Hepatic stellate cell (primary cell): ENCODE results near the gene GAREM1.
"Not testable (repeated sequence)": the region's sequence is repeated elsewhere in the genome, so short reads cannot be mapped to it uniquely, and the experiment has no call there.

Experiments used
- DNase-seq: peaks from one replicate; pipeline ENCODE4 v3.0.0; 2011; ENCODE audit warnings: low spot score

The GAREM1 gene

GRCh38 chr18:32326450-32327308 lies 144.0 kb downstream of the GAREM1 start:
- no peak for DNase-seq

GRCh38 chr18:32324181-32324580 lies 146.5 kb downstream of the GAREM1 start:
- no peak for DNase-seq

GRCh38 chr18:32321826-32322225 lies 148.9 kb downstream of the GAREM1 start:
- DNase-seq, result no peak

- DNase-seq, result no peak
Measured at GRCh38 chr18:32319084-32319483, 151.6 kb downstream of the GAREM1 start.

GRCh38 chr18:32318581-32318980 lies 152.1 kb downstream of the GAREM1 start:
- DNase-seq, result no peak

- no peak for DNase-seq
Measured at GRCh38 chr18:32317651-32318050, 153.0 kb downstream of the GAREM1 start.

GRCh38 chr18:32315881-32316280 lies 154.8 kb downstream of the GAREM1 start:
- DNase-seq, result no peak

- DNase-seq, result no peak
Measured at GRCh38 chr18:32310774-32311173, 159.9 kb downstream of the GAREM1 start.

GRCh38 chr18:32310101-32310500 lies 160.6 kb downstream of the GAREM1 start:
- no peak for DNase-seq

- DNase-seq, result peak; percentile 68
Measured at GRCh38 chr18:32308493-32309120, 162.1 kb downstream of the GAREM1 start.

- DNase-seq, result no peak
Measured at GRCh38 chr18:32303400-32303799, 167.3 kb downstream of the GAREM1 start.

- no peak for DNase-seq
Measured at GRCh38 chr18:32302806-32303205, 167.9 kb downstream of the GAREM1 start.

- DNase-seq, result peak; percentile 60
Measured at GRCh38 chr18:32301976-32302743, 168.5 kb downstream of the GAREM1 start.

GRCh38 chr18:32301361-32301760 lies 169.3 kb downstream of the GAREM1 start:
- no peak for DNase-seq

- no peak for DNase-seq
Measured at GRCh38 chr18:32300914-32301313, 169.8 kb downstream of the GAREM1 start.

GRCh38 chr18:32299484-32299883 lies 171.2 kb downstream of the GAREM1 start:
- no peak for DNase-seq

GRCh38 chr18:32298171-32298667 lies 172.5 kb downstream of the GAREM1 start:
- DNase-seq, result no peak

GRCh38 chr18:32297579-32298170 lies 173.0 kb downstream of the GAREM1 start:
- DNase-seq, result no peak

- no peak for DNase-seq
Measured at GRCh38 chr18:32296851-32297250, 173.8 kb downstream of the GAREM1 start.

- DNase-seq, result no peak
Measured at GRCh38 chr18:32295604-32296003, 175.1 kb downstream of the GAREM1 start.

GRCh38 chr18:32293107-32293506 lies 177.6 kb downstream of the GAREM1 start:
- no peak for DNase-seq

- not testable (repeated sequence) for DNase-seq
Measured at GRCh38 chr18:32291623-32292022, 179.1 kb downstream of the GAREM1 start.
